Measurements from ENCODE around the gene SIMC1.
"Not testable (repeated sequence)": the region's sequence is repeated elsewhere in the genome, so short reads cannot be mapped to it uniquely, and the experiment has no call there.

GRCh38 chr5:176198991-176199733, 39.1 kb upstream of the SIMC1 start:
- not testable (repeated sequence) for TF ChIP-seq POLR2A (IDR thresholded peaks at IDR 0.05; ENCODE audit: low read length); GATA1 (IDR thresholded peaks at IDR 0.05; ENCODE audit: low read depth, low read length)
